ENCODE measurements around the gene CELSR1.
"Not testable (repeated sequence)": the region's sequence is repeated elsewhere in the genome, so short reads cannot be mapped to it uniquely, and the experiment has no call there.

Gene CELSR1

DNA sequence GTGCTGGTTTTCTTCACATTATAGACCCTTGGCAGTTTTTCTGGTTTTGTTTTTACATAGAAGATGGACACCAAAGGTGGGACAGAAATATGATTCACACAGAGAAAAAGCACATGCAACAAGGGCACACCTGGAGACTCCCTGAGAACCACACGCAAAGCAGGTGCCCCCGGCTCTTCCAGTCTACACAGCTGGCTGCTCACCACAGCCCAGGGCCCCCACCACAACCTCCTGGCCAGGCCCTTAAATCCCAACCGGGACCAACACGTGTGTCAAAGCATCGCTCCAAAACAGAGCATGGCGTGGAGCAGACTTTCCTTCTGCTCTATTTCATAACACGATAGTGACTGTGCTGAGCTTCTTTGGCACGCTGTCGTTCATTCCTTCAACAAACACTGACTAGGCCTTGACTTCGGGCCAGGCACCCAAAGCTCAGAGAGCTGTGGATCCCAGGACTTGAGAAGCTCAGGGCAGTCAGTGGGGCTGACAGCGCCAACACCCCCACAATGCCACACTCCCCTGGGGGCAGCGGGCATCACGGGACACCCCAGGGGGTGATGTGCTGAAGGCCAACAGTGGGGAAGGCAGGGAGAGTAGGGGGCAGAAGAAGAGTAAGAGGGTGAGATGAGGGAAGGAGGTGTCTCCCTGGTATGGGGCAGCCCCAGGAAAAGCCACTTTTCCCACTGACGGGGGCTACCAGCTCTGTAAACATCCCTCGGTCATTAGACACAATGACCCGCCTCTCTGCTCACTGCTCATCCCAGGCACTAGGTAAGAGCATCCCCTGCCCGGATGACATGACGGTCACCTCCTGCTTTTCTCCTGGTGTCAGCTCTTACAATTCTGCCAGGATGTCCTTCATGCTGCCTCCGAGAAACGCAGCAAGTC is 26.0 kb downstream of the CELSR1 start:
- no peak for DNase-seq

DNA sequence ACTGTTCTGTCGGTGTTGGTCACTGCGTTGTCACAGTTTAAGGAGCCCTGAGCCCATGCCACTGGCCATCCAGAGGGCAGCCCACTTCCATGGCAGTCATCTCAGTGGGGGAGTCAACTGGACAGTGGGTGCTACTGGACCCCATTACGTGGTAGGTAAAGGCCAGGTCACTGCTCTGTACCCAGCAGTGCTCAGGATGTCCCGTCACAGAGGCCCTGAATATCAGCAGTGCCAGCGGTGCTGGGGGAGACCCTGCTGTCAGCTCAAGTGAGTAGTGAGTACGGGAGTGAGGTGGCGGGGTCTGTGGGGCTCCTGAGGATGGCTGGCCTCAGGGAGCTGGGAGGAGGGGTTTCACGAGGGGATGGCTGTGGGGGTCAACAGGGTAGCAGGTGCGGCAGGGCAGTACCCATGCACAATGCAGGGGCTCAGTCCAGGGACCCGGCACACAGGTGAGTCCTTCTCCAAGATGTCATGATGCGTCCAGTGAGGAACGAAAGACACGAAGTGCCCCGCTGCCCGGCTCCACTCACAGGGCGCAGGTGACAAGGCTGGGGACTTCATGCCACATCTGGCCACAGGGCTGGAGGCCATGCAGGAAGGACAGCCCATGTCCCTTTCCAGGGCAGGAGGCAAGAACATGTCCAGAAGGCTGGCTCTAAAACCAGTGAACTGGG is 27.9 kb downstream of the CELSR1 start:
- DNase-seq: no peak

DNA sequence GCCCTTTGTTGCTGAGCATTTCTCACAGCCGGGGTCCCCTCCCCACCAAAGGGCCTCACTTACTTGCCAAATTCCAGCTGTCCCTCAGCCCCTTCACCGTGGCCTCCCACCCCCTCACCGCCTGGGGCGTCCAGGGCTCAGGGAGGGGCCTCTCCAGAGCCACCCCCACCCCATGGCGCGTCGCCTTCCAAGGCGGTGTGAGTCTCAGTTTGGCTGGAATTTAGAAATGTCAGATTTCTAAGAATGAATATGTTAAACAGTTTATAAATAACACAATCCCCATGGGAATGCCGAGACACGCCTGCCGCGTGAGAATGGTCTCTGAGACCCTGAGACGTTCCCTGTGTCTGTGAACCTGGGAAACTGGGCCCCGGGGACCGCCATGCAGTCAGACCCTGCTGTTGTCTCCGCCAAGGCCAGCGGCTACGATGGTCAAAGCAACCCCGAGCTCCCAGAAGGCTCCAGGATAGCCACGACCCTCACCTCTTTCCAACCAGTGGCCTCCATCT is 28.9 kb downstream of the CELSR1 start:
- DNase-seq: no peak

DNA sequence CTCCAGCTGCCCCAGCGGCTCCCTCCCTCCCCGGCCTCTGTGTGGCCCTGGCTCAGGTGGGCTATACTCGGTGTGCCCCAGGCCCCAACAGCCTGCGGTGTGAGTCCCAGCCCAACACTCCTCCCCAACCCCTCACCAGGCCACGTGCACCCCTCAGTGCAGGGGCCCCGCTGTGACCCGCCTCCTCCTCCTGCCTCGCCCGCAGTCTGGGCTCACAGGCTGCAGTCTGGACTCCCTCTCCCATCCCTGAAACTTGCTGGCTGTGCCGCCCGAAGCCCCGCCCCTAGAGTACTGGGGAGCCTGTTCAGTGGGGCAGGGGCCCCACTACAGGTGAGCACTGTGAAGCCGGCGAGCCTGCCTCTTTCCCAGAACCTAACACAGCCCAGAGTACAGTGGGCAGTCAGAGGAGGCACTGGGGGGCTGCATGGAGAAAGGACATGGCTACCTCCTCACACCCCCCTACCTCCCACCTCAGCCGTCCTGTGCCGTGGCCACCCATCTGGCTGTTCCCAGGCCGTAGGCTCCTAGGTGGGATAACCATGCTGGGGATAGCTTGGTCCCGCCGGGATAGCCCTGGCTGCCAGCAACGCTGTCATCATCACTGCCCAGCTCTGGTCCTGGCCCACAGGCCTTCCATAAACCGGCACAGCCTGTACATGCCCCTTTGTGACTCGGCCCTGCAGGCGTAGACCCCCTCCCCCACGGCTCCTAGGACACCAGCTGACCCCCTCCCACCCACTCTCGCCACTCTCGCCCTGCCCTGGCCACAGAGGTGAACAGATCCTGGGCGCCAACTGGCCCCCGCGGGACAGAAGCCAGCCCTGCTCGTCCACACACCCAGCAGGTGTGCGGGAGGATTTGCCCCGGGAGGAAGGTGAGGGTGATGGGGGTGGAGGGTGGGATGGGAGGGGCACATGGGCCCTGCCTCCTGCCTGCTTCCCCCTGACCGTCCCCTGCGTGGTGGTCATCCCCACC is 29.7 kb downstream of the CELSR1 start:
- DNase-seq: no peak

DNA sequence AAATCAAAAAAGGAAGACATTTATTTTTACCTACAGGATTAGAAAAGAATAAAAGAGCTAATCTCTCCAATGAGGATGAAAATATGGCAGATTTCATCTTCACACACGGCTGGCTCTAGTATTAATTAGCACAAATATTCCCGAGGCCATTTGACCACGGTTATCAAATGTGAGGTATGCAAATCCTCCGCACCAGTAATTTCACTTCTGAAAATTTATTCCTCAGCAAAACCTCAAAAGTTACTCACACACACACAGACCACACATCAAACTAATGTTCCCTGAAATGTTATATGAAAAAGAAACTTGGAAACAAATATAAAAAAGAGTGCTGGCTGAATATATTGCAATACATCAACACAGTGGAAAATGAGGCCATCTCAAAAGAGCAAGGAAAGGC is 32.8 kb downstream of the CELSR1 start:
- no peak for DNase-seq

DNA sequence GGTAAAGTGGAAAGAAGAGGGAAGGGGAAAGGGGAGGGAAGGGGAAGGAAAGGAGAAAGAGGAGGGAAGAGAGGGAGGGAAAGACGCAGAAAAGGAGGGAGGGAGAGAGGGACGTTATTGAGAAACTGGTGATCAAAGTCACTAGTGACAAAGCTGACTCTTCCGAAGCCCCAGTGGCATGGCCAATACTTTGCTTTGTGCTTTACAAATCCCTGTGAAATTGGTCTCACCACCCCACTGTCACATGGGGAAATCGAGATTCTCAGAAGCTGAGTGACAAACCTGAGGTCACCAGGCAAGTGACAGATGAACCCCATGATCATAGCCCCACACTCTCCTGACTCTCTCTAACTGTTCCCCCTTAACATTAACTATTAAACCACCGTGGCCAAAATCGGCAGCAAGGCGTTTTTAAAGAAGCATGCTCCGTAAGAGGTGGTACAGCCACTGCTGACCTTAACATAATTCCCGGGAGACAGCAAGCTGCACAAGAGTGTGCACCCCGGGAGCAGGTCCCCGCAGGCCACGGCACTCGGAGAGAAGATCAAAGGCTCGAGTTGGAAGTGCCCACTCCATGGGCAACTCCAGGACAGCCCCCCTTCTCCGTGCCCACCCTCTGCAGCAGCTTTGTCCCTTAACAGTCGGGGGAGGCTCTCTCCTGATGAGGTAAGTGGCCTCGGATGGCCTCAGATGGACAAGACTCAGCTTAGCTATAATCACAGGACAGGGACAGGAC is 34.8 kb downstream of the CELSR1 start:
- DNase-seq: no peak

DNA sequence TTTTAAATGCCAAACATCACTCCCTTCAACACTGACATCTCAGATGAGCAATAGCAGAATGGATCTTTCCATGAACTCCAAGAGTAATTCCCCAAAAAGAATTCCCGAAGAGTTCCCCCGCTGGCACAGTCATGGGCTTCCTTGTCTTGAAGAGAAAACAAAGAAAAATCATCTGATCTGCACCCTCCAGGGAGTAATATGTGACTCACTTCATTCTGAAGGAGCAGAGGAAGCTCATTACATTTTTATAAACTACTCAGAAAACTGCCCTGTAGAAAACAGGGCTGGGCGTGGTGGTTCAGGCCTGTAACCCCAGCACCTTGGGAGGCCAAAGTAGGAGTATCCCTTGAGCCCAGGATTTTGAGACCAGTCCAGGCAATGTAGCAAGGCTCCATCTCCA is 35.7 kb downstream of the CELSR1 start:
- no peak for DNase-seq

DNA sequence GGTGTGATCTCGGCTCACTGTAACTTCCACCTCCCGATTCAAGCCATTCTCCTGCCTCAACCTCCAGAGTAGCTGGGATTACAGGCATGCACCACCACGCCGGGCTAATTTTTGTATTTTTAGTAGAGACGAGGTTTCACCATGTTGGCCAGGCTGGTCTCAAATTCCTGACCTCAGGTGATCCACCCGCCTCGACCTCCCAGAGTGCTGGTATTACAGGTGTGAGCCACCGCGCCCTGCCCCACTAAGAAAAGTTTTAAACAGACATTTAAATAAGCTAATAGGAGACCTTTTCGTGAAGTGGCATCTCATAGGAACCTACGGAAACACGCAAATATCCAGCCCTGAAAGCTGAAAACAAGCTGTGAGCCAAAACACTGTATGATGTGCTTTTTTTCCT is 36.2 kb downstream of the CELSR1 start:
- not testable (repeated sequence) for DNase-seq

DNA sequence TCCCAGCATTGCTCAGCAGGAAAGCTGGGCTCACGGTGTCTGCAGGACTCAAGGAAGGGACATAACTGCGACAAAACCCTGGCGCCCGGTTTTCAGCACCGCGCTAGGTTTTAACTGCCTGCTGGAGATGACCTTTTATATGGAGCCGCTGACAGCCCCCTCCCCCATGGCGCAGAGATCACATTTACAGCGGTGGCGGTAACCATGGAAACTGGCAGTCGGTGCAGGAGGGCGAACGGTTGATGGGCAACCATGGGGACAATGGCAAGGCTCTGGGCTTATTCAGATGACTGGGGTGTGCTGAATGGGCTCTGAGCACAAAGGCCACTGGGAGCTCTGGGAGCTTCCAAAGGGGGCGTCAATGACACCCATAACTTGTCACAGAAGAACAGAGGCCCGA is 37.2 kb downstream of the CELSR1 start:
- DNase-seq: no peak

DNA sequence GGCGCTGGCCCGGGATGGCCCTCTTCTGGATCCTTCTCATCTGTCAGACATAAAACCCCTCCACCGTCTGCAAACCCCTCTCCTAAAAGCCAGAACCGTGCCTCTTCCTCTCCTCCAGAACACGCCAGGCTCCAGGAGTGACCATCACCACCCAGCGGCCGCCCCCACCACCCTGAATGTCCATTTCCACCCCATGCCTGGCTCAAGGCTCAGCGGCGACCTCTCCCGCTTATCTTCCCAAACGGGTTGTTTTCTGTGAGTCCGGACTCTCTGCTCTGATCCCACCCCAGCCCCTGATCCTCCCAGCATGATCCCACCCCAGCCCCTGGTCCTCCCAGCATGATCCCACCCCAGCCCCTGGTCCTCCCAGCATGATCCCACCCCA is 37.6 kb downstream of the CELSR1 start:
- no peak for DNase-seq

DNA sequence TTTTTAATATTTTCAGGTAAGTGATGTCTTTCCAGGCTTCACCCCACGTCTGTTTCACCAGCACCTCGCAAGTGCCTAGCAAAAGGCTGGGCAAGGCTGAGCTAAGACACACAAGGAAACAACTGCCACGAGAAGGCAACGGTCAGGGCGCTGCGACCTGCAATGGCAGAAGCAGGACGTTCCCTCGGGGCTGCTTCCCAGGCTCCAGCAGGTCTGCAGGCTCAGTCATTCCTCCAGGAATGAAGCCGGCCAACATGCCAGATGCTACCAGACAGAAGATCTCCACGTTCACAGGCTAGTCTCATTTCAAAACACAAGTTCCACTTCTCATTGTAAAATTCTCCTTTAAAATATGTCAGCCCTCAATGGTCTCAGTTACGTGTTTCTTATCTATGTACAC is 45.5 kb downstream of the CELSR1 start:
- no peak for DNase-seq

DNA sequence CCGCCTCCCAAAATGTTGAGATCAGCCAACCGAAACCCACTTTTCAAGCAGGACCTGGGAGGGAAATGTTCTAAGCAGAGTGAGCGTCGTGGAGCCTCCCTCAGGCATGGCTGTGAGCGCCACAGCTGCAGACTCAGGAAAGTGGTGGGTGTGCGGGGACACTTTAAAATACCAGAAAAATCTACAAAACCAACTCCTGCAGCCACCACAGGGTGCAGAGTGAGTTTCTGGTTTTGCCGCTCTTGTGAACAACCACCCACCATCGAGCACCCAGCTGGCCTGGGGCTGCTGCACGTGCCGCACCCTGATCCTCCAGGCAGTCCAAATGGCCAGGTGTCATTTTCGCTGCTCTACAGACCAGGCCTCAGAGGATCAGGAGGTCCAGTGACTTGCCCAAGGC is 46.9 kb downstream of the CELSR1 start:
- no peak for DNase-seq

DNA sequence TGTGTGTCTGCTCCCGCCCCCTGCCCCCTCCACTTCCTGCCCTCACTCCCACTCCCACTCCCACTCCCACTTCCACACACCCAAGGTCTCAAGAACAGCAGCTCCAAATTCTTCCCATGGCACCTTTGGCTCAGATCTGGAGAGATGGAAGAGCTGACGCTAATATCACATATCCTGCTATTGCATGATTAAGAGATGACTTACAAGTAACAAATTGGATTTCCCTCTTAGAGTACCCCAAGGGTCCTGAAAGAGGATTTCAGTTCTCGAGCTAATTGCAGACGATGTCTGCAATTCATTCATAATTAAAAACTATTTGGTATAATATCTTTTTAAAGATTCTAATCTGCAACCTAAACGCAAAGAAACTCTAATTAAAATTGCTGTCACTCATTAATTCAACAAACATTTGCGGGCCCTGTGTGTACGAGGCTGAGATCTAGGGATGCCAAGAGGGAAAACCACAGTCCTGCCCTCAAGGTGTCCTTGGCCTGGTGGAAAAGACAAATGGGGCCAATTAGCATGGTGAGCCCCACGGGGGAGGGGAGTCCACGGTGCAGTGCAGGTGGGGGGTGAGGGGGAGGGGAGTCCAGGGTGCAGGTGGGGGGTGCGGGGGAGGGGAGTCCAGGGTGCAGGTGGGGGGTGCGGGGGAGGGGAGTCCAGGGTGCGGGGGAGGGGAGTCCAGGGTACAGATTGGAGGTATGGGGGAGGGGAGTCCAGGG is 50.3 kb downstream of the CELSR1 start:
- no peak for DNase-seq

DNA sequence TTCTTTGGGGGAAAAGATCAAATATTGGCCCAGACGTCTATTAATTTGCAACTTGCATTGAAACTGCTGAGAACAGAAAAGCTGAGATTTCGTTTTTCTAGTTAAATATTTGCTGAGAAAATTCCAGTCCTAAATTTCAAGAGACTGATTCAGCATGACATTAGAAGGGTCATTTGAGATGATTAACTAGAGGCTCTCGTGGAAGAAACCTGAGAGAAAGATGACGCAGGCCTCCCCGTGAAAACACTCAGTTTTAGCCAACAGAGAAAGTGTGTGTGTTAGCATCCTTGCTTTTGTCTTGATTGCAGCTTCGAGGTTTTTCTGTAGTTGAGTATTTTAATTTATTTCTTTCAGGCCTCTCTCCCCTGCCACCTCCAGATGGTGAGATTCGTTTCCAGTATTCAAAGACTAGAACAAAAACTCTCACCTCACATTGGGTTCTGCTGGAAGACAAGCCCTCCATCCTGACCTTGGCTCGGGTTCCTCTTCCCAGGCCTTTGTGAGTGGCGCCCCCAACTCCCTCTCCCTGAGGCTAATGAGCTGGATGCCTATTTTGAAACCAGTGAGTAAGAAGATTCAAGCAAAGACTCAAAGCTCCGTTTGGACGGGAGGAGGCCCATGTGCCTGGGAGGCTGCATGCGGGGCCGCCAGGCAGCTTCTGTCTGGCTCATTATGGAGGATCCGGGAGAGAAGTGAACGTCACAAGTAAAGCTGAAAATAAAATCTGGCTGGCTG is 52.4 kb downstream of the CELSR1 start:
- no peak for DNase-seq

DNA sequence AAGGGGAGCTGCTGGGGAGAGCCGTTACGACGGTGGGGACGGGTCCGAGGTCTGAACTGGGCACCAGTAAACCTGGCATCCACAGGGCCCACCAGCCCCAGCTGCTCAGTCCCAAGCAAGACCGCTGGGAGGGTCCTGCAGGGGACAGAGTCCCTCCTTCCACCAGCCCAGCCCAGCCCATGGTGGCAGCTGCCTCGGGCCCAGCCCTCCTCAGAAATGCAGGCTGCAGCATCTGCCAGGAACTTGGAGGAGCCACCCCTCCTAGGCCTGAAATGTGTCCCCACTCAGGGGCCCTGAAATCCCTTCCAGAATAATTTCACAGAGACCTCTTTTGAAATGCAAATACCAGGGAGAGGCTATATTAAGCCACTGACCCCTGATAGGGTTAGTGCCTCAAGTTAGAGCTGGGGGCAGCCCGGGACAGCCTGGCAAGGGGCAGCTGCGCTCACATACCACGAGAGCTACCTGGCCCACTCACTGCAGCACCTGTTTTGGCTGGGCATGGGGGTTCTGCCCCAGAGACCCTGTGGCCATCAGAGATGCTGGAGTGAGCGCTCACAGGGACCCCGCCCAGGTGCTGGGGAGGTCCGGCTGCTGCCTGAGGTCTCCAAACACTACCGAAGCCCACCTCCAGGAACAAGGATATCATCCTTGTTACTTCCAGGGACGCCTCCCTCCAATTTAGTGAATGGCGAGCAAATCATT is 53.1 kb downstream of the CELSR1 start:
- DNase-seq: no peak

DNA sequence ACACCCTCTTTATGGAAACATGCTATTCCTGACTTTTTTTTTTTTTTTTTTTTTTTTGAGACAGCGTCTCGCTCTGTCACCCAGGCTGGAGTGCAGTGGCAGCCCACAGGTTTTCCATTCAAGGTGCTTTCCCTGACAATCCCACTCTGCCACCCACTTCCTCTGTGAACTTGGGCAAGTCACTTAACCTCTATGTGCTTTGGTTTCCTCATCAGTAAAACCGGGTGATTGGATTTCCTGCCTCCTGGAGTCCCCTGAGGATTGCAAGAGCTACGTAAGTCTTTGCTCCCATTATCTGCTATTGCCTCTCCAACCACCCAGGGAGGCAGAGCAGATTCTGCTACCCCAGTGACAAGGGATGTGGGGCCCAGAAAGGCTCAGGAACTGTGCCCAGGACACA is 54.1 kb downstream of the CELSR1 start:
- DNase-seq: no peak

DNA sequence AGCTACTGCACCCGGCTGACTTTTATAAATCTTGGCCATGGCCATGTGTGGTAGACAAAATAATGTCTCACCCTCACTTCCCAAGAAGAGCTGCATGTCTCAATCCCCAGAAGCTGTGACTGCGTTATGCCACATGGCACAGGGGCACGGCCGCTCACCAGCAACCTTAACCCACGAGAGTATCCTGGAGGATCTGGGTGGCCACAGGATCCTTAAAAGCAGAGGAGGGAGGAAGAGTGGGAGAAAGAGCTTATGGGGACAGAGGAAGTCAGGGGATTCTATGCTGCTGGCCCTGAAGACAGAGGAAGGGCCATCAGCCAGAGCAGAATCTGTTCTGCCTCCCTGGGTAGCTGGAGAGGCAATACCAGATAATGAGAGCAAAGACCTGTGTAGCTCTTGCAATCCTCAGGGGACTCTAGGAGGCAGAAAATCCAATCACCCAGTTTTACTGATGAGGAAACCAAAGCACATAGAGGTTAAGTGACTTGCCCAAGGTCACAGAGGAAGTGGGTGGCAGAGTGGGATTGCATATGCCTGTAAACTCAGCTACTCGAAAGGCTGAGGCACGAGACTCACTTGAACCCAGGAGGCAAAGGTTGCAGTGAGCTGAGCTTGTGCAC is 55.3 kb downstream of the CELSR1 start:
- DNase-seq: no peak

DNA sequence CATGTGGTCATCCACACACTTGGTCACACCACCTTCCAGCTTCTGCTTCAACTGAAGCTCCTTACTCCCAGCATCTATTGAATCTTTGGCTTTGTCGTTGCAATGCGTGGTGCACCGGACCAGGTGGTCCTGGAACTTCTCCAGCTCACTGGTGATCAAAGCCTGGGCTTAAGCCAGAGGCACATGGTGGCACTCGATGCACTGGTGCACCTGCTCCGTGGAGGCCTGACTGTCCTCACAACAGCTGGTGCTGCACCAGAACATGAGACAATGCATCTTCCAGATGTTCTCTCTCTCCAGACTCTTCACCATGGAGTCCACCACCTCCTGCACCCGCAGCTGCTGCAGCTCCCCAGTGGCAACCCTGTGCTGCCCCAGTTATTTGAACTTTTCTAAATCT is 56.0 kb downstream of the CELSR1 start:
- no peak for DNase-seq

DNA sequence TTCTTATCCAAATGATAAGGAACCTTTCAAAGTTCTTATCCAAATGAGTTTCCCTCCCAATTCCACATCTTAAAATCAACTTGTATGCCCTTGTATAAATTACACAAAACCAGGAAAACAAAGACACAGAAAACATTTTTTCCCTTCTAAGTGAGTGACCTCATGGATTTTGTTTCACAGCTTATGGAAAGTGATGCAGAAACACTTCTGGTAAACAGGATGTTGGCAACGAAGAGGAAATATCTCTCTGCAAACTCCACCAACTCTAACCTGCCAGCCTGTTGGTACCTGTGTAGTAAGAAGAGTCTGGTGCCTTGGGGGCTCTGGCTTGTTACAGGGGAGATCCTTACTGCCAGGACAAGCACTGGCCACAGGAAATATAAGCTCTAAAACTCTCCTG is 57.0 kb downstream of the CELSR1 start:
- no peak for DNase-seq

DNA sequence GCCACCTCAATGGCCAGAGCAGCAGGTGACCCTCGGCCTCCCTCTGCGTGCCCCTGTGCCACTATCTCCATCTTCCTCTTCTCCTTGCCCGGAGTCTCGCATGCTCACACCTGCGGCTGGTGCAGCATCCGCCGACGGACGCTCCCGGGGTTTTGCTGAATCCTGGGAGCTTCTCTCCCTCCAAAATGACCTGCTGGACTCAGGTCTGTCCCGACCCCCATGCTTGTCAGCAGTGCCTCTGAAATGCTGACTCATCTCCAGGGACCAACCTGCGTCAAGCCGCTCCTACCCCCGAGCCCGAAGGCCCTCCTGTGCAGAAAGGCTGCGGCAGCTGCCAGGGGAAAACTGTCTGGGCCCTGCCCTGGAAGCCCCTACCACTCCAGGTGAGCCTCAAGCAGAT is 58.4 kb downstream of the CELSR1 start:
- DNase-seq: no peak

Measured in NCI-H2081 (cell line).